Nephron (organoid): ENCODE measurements around the gene NTPCR.

ENCODE experiments used
- H3K27ac Mint-ChIP-seq, 3 experiments: 2 replicates each; pipeline ENCODE4 v1.8.0; 2020; ENCODE audit warnings: mixed read lengths in 3 of 3, mild to moderate bottlenecking in 2 of 3, moderate library complexity in 1 of 3
- H3K27me3 Mint-ChIP-seq: 2 replicates; pipeline ENCODE4 v1.8.0; 2021; ENCODE audit warnings: low read depth, mild to moderate bottlenecking, moderate library complexity, mixed read lengths
- H3K36me3 Mint-ChIP-seq: 2 replicates; pipeline ENCODE4 v1.8.0; 2020; ENCODE audit warnings: low read depth, mixed read lengths
- H3K4me1 Mint-ChIP-seq: 2 replicates; pipeline ENCODE4 v1.8.0; 2020; ENCODE audit warnings: mixed read lengths
- H3K4me3 Mint-ChIP-seq, 3 experiments: 2 replicates each; pipeline ENCODE4 v1.8.0; 2020; ENCODE audit warnings: mild to moderate bottlenecking in 3 of 3, mixed read lengths in 3 of 3, moderate library complexity in 2 of 3
- H3K9me3 Mint-ChIP-seq: 2 replicates; pipeline ENCODE4 v1.8.0; 2020; ENCODE audit warnings: mixed read lengths
- CTCF ChIP-seq, 3 experiments: fragments of 200-600 bp; sonication (generic); IDR thresholded peaks; one replicate each; pipeline ENCODE4 v1.5.0; 2021; ENCODE audit warnings: antibody characterized with exemption in 3 of 3; ENCODE audit not compliant: unreplicated experiment in 3 of 3

The NTPCR gene

GRCh38 chr1:232973652-232974611 is 23.5 kb downstream of the NTPCR start:
- Mint-ChIP-seq H3K9me3 (peaks cover 36% of the 10 kb centered on the region), H3K27me3 (peaks cover 2% of the 10 kb centered on the region), H3K4me1 (peaks cover 11% of the 10 kb centered on the region), H3K4me3 (no peak overlapping the region), H3K36me3 (peaks cover 95% of the 10 kb centered on the region), H3K27ac (no peak overlapping the region)
- no peak for TF ChIP-seq CTCF (IDR thresholded peaks at IDR 0.05; ENCODE audit: unreplicated experiment in 3 of 3)

GRCh38 chr1:232974971-232975370 is 24.6 kb downstream of the NTPCR start:
- Mint-ChIP-seq H3K4me1 (peaks cover 13% of the 10 kb centered on the region), H3K4me3 (no peak overlapping the region), H3K36me3 (peaks cover 89% of the 10 kb centered on the region), H3K9me3 (peaks cover 36% of the 10 kb centered on the region), H3K27me3 (peaks cover 6% of the 10 kb centered on the region), H3K27ac (no peak overlapping the region)
- no peak for TF ChIP-seq CTCF (IDR thresholded peaks at IDR 0.05; ENCODE audit: unreplicated experiment in 3 of 3)

GRCh38 chr1:232978091-232978634 is 27.8 kb downstream of the NTPCR start:
- no peak overlapping the region for H3K4me3 Mint-ChIP-seq
- peaks cover 19% of the 10 kb centered on the region for H3K9me3 Mint-ChIP-seq
- H3K27ac Mint-ChIP-seq: peak overlapping the region; percentile 21 to 67 (median 53)
- H3K27me3 Mint-ChIP-seq: peaks cover 6% of the 10 kb centered on the region
- H3K36me3 Mint-ChIP-seq: peaks cover 63% of the 10 kb centered on the region
- no peak for TF ChIP-seq CTCF (IDR thresholded peaks at IDR 0.05; ENCODE audit: unreplicated experiment in 3 of 3)
- H3K4me1 Mint-ChIP-seq: peaks cover 24% of the 10 kb centered on the region

GRCh38 chr1:232978815-232979214 is 28.4 kb downstream of the NTPCR start:
- peaks cover 59% of the 10 kb centered on the region for H3K36me3 Mint-ChIP-seq
- H3K4me1 Mint-ChIP-seq: peaks cover 27% of the 10 kb centered on the region
- peaks cover 6% of the 10 kb centered on the region for H3K27me3 Mint-ChIP-seq
- TF ChIP-seq CTCF (IDR thresholded peaks at IDR 0.05; ENCODE audit: unreplicated experiment in 3 of 3): no peak
- H3K9me3 Mint-ChIP-seq: peaks cover 13% of the 10 kb centered on the region
- H3K27ac Mint-ChIP-seq: peak overlapping the region in 2 of 3 experiments; percentile 39 to 53
- H3K4me3 Mint-ChIP-seq: no peak overlapping the region

- no peak for TF ChIP-seq CTCF (IDR thresholded peaks at IDR 0.05; ENCODE audit: unreplicated experiment in 3 of 3)
- H3K27ac Mint-ChIP-seq: no peak overlapping the region
- peaks cover 6% of the 10 kb centered on the region for H3K27me3 Mint-ChIP-seq
- H3K36me3 Mint-ChIP-seq: peaks cover 53% of the 10 kb centered on the region
- H3K9me3 Mint-ChIP-seq: peaks cover 7% of the 10 kb centered on the region
- H3K4me1 Mint-ChIP-seq: peaks cover 29% of the 10 kb centered on the region
- no peak overlapping the region for H3K4me3 Mint-ChIP-seq
Measured at GRCh38 chr1:232979558-232979957, 29.1 kb downstream of the NTPCR start.
